DOHH2 (cell line): ENCODE data around the gene UNC79.

ENCODE experiments used
- EZH2phosphoT487 ChIP-seq: fragments of 200-600 bp; sonication (generic); IDR thresholded peaks from 2 replicates; pipeline ENCODE4 v1.6.1; 2017; ENCODE audit warnings: borderline replicate concordance, mild to moderate bottlenecking, antibody characterized with exemption, low read length, moderate library complexity, mixed read lengths
- TF ChIP-seq, protein P1 (sequence below): fragments of 200-600 bp; sonication (generic); IDR thresholded peaks from one replicate; pipeline ENCODE4 v1.5.1; 2014; ENCODE audit warnings: antibody characterized with exemption, mild to moderate bottlenecking, low read depth, low read length; ENCODE audit not compliant: poor library complexity, severe bottlenecking

GRCh38 chr14:93381644-93382043 lies 49.1 kb upstream of the UNC79 start:
- TF ChIP-seq, protein P1, sequence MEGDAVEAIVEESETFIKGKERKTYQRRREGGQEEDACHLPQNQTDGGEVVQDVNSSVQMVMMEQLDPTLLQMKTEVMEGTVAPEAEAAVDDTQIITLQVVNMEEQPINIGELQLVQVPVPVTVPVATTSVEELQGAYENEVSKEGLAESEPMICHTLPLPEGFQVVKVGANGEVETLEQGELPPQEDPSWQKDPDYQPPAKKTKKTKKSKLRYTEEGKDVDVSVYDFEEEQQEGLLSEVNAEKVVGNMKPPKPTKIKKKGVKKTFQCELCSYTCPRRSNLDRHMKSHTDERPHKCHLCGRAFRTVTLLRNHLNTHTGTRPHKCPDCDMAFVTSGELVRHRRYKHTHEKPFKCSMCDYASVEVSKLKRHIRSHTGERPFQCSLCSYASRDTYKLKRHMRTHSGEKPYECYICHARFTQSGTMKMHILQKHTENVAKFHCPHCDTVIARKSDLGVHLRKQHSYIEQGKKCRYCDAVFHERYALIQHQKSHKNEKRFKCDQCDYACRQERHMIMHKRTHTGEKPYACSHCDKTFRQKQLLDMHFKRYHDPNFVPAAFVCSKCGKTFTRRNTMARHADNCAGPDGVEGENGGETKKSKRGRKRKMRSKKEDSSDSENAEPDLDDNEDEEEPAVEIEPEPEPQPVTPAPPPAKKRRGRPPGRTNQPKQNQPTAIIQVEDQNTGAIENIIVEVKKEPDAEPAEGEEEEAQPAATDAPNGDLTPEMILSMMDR: no peak
- no peak for TF ChIP-seq EZH2phosphoT487
